ENCODE measurements around the gene GNAO1.
"Not testable (repeated sequence)": the region's sequence is repeated elsewhere in the genome, so short reads cannot be mapped to it uniquely, and the experiment has no call there.

The GNAO1 gene

DNA sequence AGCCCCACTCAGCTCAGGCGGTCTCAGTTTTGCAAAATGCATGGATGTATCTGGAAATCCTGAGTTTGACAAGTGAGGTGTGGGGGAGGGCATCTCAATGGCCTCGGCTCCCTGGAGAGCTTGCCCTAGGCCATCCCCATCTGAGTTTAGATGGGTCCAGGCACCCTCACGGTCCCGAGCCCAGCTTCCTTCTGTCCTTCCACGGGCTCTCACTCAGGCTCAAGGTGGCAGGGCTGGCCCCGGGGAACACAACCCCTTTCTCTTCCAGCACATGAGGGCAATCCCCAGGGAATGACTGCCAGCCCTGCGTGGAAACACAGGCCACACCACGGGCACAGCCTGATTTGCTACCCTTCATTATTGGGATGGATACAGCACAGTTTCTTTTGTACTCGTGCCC, 175.7 kb downstream of the GNAO1 start:
- no peak for DNase-seq
- intact Hi-C loops (cut with DNase I) = no loop called here

DNA sequence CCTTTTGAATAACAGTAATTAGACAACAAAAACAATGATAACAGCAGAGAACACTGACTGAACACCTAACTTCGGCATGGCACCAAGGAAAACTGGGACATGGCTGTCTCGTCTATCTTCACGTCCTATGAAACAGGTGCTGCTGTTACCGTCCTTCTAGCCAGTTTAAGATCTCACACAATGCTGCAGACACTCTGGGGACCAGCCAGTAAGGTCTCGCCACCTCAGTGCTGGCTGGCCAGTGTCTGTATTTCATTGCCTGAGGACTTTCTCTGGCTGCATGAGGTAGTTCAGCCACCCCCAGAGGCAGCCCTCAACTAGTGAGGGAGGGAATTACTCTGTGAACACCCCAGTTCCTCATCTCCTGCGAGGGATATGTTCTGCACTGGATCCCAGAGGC, 176.5 kb downstream of the GNAO1 start:
- intact Hi-C loops (cut with DNase I) = no loop called here
- DNase-seq = no peak

- no peak for DNase-seq
- intact Hi-C loops (cut with DNase I) = no loop called here
These were observed 177.3 kb downstream of the GNAO1 start for GRCh38 chr16:56368545-56368944.

- no peak for DNase-seq
- intact Hi-C loops (cut with DNase I) = no loop called here
These were observed 177.9 kb downstream of the GNAO1 start for GRCh38 chr16:56369202-56369601.

- DNase-seq = no peak
- intact Hi-C loops (cut with DNase I) = no loop called here
These were observed 179.0 kb downstream of the GNAO1 start for GRCh38 chr16:56370185-56370874.

DNA sequence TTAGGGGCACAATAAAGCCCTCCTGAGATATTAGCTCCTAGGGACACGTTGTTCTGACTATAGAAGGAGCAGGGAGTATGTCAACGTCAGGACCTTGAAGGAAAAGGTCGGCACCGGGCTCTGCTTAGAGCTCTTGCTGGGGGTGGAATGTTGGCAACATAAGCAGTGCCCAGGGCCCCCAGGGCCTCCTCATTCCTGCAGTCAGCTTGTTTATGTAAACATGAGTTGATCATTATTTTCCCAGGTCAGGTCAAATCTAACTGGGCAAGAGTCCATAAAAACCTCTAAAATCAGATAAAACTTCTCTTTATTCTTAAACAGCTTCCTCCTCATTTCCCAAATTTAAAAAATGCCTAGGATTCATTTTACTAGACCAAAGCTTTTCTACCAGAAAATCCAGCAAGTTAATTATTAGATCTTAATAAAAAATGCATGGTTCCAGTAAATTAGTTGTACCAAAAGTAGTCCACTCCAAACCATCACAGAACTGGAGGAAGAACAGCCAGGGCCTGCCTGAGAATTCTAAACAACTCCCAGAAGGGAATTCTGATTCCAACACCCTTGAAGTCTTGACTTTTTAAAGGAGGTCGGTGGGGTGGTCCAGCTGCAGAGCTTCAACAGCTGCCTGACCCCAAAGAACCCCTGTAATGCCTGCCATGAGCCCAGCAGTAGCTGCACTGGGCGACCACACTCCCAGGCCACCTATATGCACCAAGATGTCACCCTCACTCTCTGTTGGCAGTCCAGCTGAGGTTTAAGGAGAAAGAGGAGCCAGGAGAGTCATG, 179.8 kb downstream of the GNAO1 start:
- intact Hi-C loops (cut with DNase I) = no loop called here
- no peak for DNase-seq

DNA sequence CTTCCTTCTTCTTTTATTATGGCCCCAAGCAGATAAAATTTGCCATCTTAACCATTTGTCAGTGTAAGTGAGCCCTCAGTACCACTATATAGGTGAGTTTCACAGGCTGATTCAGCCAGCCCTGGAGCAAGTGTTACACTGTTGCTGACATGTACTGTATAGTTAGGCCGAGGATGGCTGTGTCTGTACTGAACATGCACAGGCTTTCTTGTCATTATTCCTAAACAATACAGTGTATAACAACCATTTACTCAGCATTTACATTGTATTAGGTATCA, 180.3 kb downstream of the GNAO1 start:
- intact Hi-C loops (cut with DNase I) = no loop called here
- no peak for DNase-seq

DNA sequence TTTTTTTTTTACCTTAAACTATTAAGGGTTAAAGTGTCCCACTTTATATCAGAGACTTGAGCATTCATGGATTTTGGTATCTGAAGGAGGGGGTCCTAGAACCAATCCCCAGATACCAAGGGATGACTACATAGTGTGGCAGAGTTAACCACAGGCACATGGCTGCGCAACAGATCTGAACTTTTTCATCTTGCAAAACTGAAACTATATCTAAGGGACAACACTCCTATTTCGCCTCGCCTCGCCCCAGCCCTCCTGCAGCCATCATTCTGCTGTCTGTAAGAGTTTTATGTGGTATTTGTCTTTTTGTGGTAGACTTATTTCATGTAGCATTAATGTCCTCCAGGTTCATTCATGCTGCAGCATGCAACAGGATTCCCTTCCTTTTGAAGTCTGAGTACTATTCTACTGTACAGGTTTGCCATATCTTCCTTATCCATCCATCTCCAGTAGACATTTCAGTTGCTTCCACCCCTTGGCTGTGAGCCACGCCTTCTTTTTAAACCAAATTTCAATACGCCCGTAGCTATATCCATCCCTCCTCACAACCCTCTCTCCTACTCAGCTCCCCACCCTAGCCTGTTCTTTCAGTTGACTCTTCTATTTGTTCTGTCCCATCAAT, 180.8 kb downstream of the GNAO1 start:
- intact Hi-C loops (cut with DNase I) = no loop called here
- no peak for DNase-seq

DNA sequence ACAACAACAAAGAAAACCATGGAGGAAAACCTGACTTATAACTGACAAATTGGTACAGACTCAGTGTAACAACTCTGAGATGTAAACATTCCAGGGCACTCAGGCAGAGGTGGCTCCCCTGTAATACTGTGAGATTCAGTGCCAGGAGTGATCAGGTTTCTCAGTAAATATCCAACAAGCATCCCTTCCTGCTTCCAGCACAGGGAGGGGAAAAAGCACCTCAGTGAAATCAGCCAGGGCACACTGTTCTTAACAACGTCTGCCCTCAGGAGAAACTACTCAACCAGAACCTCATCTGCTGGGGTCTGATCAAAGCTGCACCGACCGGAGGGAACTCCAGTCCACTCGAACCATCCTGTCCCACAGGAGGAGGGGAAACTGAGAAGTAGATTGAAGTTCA, 181.7 kb downstream of the GNAO1 start:
- DNase-seq = no peak
- intact Hi-C loops (cut with DNase I) = no loop called here

GRCh38 chr16:56375792-56376191, 184.5 kb downstream of the GNAO1 start:
- DNase-seq; intact Hi-C loops (cut with DNase I): not testable (repeated sequence)

GRCh38 chr16:56379044-56379443, 187.8 kb downstream of the GNAO1 start:
- intact Hi-C loops (cut with DNase I); DNase-seq: not testable (repeated sequence)

DNA sequence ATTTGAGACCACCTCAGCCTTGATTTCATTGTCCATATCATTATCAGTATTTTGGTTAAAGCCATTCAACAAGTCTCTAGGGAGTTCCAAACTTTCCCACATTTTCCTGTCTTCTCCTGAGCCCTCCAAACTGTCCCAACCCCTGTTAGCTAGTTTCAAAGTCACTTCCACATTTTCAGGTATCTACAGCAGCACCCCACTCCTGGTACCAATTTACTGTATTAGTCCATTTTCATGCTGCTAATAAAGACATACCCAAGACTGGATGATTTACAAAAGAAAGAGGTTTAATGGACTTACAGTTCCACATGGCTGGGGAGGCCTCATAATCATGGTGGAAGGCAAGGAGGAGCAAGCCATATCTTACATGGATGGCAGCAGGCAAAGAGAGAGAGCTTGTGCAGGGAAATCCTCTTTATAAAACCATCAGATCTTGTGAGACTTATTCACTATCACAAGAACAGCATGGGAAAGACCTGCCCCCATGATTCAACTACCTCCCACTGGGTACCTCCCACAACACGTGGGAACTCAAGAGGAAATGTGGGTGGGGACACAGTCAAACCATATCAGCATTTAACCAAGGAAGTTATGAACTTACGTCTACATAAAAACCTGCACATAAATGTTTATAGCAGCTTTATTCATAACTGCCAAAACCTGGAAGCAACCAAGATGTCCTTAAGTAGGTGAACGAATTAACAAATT, 189.6 kb downstream of the GNAO1 start:
- DNase-seq; intact Hi-C loops (cut with DNase I): not testable (repeated sequence)

DNA sequence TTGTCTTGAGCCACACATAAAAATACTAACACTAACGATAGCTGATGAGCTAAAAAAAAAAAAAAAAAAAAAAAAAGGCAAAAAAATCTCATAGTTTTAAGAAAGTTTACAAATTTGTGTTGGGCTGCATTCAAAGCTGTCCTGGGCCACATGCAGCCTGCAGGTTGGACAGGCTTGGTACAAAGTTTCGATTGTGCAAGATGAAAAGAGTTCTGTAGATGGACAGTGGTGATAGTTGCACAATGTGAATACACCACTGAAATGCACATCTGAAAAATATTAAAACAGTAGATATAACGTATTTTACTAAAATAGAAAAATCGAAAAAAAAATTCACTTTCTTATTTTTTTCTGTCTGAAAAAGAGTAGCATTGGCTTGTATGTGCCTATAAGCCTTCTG, 191.2 kb downstream of the GNAO1 start:
- intact Hi-C loops (cut with DNase I) = no loop called here
- DNase-seq = no peak

- DNase-seq = no peak
- intact Hi-C loops (cut with DNase I) = no loop called here
These were observed 191.6 kb downstream of the GNAO1 start for GRCh38 chr16:56382901-56383355.

GRCh38 chr16:56384074-56384721, 192.9 kb downstream of the GNAO1 start:
- intact Hi-C loops (cut with DNase I) = no loop called here
- DNase-seq = no peak

DNA sequence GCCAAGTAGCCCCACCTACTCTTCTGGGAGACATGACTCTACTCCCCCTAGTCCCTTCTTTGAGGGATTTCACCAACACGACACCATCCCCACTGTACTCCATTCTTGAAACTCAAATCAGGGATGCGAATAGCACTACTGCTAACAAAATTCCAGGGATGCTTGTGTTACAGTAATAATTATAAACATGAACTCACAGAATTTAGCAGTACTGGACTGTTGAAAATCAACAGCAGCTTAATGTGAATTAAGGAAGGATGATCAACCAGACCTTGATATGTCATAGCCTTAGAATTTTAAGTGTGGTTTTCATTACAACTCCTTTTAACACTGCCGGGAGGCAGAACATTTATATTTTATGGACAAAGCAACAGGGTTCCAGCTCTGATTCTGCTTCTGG, 196.1 kb downstream of the GNAO1 start:
- no peak for DNase-seq
- intact Hi-C loops (cut with DNase I) = no loop called here

GRCh38 chr16:56388209-56388608, 196.9 kb downstream of the GNAO1 start:
- DNase-seq = no peak
- intact Hi-C loops (cut with DNase I) = no loop called here

GRCh38 chr16:56389554-56389953, 198.3 kb downstream of the GNAO1 start:
- DNase-seq = no peak
- intact Hi-C loops (cut with DNase I) = no loop called here

DNA sequence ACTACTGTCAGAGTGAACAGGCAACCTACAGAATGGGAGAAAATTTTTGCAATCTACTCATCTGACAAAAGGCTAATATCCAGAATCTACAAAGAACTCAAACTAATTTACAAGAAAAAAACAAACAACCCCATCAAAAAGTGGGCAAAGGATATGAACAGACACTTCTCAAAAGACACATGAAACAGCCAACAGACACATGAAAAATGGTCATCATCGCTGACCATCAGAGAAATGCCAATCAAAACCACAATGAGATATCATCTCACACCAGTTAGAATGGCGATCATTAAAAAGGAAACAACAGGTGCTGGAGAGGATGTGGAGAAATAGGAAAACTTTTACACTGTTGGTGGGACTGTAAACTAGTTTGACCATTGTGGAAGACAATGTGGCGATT, 205.4 kb downstream of the GNAO1 start:
- intact Hi-C loops (cut with DNase I) = not testable (repeated sequence)

DNA sequence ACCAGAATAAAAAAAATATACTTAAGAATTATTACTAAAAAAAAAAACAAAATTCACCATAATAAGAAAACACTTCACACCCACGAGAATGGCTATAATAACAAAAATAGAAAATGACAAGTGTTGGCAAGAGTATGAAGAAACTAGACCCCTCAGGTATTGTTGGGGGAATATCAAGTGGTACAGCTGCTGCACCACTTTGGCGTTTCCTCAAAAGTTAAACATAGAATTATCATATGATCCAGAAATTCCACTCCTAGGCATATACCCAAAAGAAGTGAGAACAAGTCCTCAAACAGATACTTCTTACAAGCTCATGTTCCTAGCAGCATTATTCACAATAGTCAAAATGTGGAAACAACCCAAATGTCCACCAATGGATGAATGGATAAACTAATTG, 207.8 kb downstream of the GNAO1 start:
- intact Hi-C loops (cut with DNase I) = no loop called here
- no peak for DNase-seq

More for the DNA sequence above, 205.4 kb downstream of the GNAO1 start:
- DNase-seq = not testable (repeated sequence)

- no peak for DNase-seq
- intact Hi-C loops (cut with DNase I) = no loop called here
These were observed 208.2 kb downstream of the GNAO1 start for GRCh38 chr16:56399486-56399885.

Measured in posterior cingulate gyrus (tissue), 11 donors.